Endodermal cell (in vitro differentiated cells): Measurements from ENCODE around the gene EGFR. TPM values are rescaled to one million over a fixed set of nuclear protein-coding genes. Genes with fewer than 3 reads are reported as not detected.

Experiments
- DNase-seq: peaks from one replicate; pipeline ENCODE4 v3.0.0-alpha.2; 2017
- H3K27ac ChIP-seq: 2 replicates; pipeline ENCODE4 v1.5.1; 2013; ENCODE audit warnings: mild to moderate bottlenecking, low read depth, low read length, moderate library complexity
- H3K27me3 ChIP-seq: 2 replicates; pipeline ENCODE4 v1.6.1; 2013; ENCODE audit warnings: mild to moderate bottlenecking, low read length, moderate library complexity; ENCODE audit not compliant: insufficient read depth, control insufficient read depth, poor library complexity, severe bottlenecking
- H3K36me3 ChIP-seq: 2 replicates; pipeline ENCODE4 v1.7.0; 2013; ENCODE audit warnings: mild to moderate bottlenecking, low read length, moderate library complexity; ENCODE audit not compliant: control insufficient read depth, insufficient read depth
- H3K4me1 ChIP-seq: one replicate; pipeline ENCODE4 v1.7.0; 2013; ENCODE audit warnings: low read length; ENCODE audit not compliant: control insufficient read depth, insufficient read depth
- H3K4me3 ChIP-seq: 2 replicates; pipeline ENCODE4 v1.5.1; 2013; ENCODE audit warnings: mild to moderate bottlenecking, low read length, moderate library complexity
- H3K9ac ChIP-seq: 2 replicates; pipeline ENCODE4 v1.6.1; 2013; ENCODE audit warnings: mild to moderate bottlenecking, low read length, moderate library complexity; ENCODE audit not compliant: poor library complexity, severe bottlenecking; ENCODE audit errors: extremely low read depth
- H3K9me3 ChIP-seq: 2 replicates; pipeline ENCODE4 v1.6.1; 2013; ENCODE audit warnings: mild to moderate bottlenecking, low read length, moderate library complexity; ENCODE audit not compliant: control insufficient read depth
- H3K27ac Mint-ChIP-seq: 2 replicates; pipeline ENCODE4 v1.8.0; 2020; ENCODE audit warnings: mixed read lengths
- H3K27me3 Mint-ChIP-seq: 2 replicates; pipeline ENCODE4 v1.8.0; 2021; ENCODE audit warnings: mild to moderate bottlenecking, mixed read lengths; ENCODE audit not compliant: insufficient read depth
- H3K36me3 Mint-ChIP-seq: 2 replicates; pipeline ENCODE4 v1.8.0; 2020; ENCODE audit warnings: low read depth, mixed read lengths
- H3K4me1 Mint-ChIP-seq: 2 replicates; pipeline ENCODE4 v1.8.0; 2020; ENCODE audit warnings: mixed read lengths
- H3K4me3 Mint-ChIP-seq: 2 replicates; pipeline ENCODE4 v1.8.0; 2020; ENCODE audit warnings: mild to moderate bottlenecking, moderate library complexity, mixed read lengths
- H3K9me3 Mint-ChIP-seq: 2 replicates; pipeline ENCODE4 v1.8.0; 2020; ENCODE audit warnings: mild to moderate bottlenecking, mixed read lengths
- CTCF ChIP-seq: fragments of 200-600 bp; sonication (generic); conservative IDR thresholded peaks from 2 replicates; pipeline ENCODE4 v1.5.0; 2021; ENCODE audit warnings: antibody characterized with exemption, mild to moderate bottlenecking
- WGBS, 2 experiments: methylation state at CpG; one replicate each; pipeline versions ENCODE4 v1.1.5 to v1.1.7; 2013; ENCODE audit warnings: missing lambda C conversion rate in 2 of 2, mixed read lengths in 1 of 2; ENCODE audit not compliant: insufficient coverage in 1 of 2, insufficient read length in 1 of 2; 5-methylcytosine and 5-hydroxymethylcytosine counted together
- total RNA-seq, 2 donors: library from RNA; stranded (reverse); fragmentation: NEBNext Ultra II Directional in 1 of 2; extraction: Animal tissue kit (Norgen Biotek cat#: 25700) in 1 of 2; gene quantifications; 2 replicates in 1 of 2; 3 replicates in 1 of 2; pipeline ENCODE4 v1.2.1, GENCODE V29; 2021

The EGFR gene
- total RNA-seq, 2 donors from 2014 or later = 5.0 to 5.8 TPM

DNA sequence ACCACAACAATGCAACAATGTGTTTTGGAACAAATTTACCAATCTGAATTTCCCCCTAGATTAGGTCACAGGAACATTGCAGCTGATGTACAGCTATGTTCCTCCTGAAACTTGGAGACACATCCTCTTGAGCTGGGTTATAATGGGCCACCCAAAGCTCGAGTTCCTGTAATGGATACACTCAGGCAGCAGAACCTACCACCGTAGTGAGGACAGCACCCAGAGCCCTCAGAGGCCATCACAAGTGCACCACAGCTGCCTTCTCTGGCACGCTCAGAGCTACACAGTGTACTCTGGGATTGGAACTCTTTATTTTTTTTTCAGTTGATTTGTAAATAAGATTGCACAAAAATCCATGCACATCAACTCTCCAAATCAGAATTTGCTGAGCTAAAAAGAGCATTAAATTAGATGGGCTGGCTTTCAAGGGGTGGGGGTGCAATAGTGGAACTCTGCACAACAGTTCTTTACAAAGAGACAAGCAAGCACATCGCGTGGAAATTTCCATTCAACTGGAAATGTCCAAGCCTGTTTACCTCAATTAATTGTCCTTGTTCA lies 56.7 kb downstream of the EGFR start:
- no peaks in the 10 kb centered on the region for H3K27me3 ChIP-seq
- Mint-ChIP-seq H3K27ac (no peak overlapping the region), H3K4me1 (peaks cover 12% of the 10 kb centered on the region), H3K9me3 (no peaks in the 10 kb centered on the region), H3K27me3 (no peaks in the 10 kb centered on the region), H3K36me3 (no peaks in the 10 kb centered on the region), H3K4me3 (no peak overlapping the region)
- WGBS, 2 experiments = 94% methylated on average over 5 of the region's 5 CpGs
- DNase-seq = no peak
- no peaks in the 10 kb centered on the region for H3K9me3 ChIP-seq
- no peak overlapping the region for H3K4me3 ChIP-seq
- TF ChIP-seq CTCF = no peak
- H3K27ac ChIP-seq = no peak overlapping the region
- H3K36me3 ChIP-seq = no peaks in the 10 kb centered on the region
- H3K4me1 ChIP-seq = peaks cover 3% of the 10 kb centered on the region
- no peak overlapping the region for H3K9ac ChIP-seq

DNA sequence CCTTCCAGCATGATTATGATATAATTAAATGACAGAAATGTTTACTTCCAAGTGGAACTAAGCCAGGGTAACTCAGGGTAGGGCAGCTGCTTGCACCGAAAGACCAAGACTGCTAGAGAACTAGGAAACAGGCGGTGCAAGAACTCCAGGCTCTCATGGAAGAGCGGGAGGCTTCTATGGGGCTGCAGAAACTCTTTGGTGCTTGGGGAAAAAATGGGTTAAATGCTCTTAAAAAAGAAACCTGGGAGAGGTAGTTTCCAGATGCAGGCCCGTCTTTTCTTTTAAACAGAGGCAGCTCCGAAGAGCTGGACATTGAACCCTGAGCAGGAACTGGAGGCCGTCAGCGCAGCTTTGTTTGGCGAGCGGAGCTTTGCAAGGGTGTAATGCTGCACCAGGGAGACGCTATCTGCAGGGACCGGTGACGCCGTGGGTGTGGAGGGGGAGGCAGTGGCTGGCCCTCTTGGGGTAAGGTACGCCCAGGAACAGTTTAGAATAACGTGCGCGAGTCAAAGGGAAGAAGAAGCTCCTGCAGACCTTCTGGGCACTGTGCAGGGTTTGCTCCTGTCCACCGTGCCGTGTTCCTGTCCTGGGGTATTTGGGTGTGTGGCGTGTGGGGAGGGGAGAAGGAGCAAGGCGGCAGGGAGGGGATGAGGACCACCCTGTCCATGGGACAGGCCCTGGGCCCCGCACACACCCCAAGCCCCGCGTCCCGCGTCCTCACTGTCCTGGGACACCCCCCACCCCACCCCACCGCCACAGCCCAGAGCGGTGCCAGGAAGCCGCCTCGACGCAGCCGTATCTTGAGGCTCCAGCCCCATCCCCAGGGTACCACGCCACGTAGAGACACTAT lies 59.0 kb downstream of the EGFR start:
- peaks cover 12% of the 10 kb centered on the region for H3K4me1 Mint-ChIP-seq
- no peak for TF ChIP-seq CTCF
- no peak overlapping the region for H3K4me3 Mint-ChIP-seq
- Histone ChIP-seq H3K4me1 (peaks cover 3% of the 10 kb centered on the region), H3K27ac (no peak overlapping the region), H3K27me3 (no peaks in the 10 kb centered on the region), H3K9ac (no peak overlapping the region), H3K36me3 (no peaks in the 10 kb centered on the region), H3K4me3 (no peak overlapping the region), H3K9me3 (no peaks in the 10 kb centered on the region)
- no peak for DNase-seq
- no peaks in the 10 kb centered on the region for H3K27me3 Mint-ChIP-seq
- H3K9me3 Mint-ChIP-seq = no peaks in the 10 kb centered on the region
- WGBS, 2 experiments = 93 to 98% methylated on average over 8 to 34 of the region's 34 CpGs
- H3K36me3 Mint-ChIP-seq = no peaks in the 10 kb centered on the region
- H3K27ac Mint-ChIP-seq = no peak overlapping the region

- H3K36me3 ChIP-seq = no peaks in the 10 kb centered on the region
- no peak for TF ChIP-seq CTCF
- no peaks in the 10 kb centered on the region for H3K27me3 Mint-ChIP-seq
- H3K4me3 ChIP-seq = no peak overlapping the region
- H3K4me1 Mint-ChIP-seq = peaks cover 5% of the 10 kb centered on the region
- no peak overlapping the region for H3K4me3 Mint-ChIP-seq
- H3K27ac ChIP-seq = no peak overlapping the region
- peaks cover 2% of the 10 kb centered on the region for H3K4me1 ChIP-seq
- no peaks in the 10 kb centered on the region for H3K36me3 Mint-ChIP-seq
- WGBS, 2 experiments = 77 to 89% methylated on average over 32 to 42 of the region's 42 CpGs
- H3K9me3 ChIP-seq = no peaks in the 10 kb centered on the region
- no peak overlapping the region for H3K27ac Mint-ChIP-seq
- H3K27me3 ChIP-seq = no peaks in the 10 kb centered on the region
- H3K9me3 Mint-ChIP-seq = no peaks in the 10 kb centered on the region
- DNase-seq = peak; percentile 76
- H3K9ac ChIP-seq = no peak overlapping the region
Observed at GRCh38 chr7:55078465-55079372, 59.9 kb downstream of the EGFR start.
